Stimulated activated CD8-positive, alpha-beta memory T cell treated with anti-CD3 and anti-CD28 coated beads, Interleukin-7, amount 100 ng/mL, for 1 hour (primary cell): Measurements from ENCODE around the gene INPP5F.
"Not testable (repeated sequence)": the region's sequence is repeated elsewhere in the genome, so short reads cannot be mapped to it uniquely, and the experiment has no call there.

Experiments used
- DNase-seq, 2 donors: peaks; one replicate each; pipeline ENCODE4 v3.0.0-alpha.2; 2020; ENCODE audit warnings: low read depth in 2 of 2

The INPP5F gene

GRCh38 chr10:119776536-119776935 lies 50.7 kb downstream of the INPP5F start:
- DNase-seq: no peak

GRCh38 chr10:119777686-119778085 lies 51.8 kb downstream of the INPP5F start:
- no peak for DNase-seq

GRCh38 chr10:119778776-119779445 lies 53.1 kb downstream of the INPP5F start:
- DNase-seq: no peak

- DNase-seq: no peak
Measured at GRCh38 chr10:119780879-119781480, 55.1 kb downstream of the INPP5F start.

- no peak for DNase-seq
Measured at GRCh38 chr10:119781498-119781897, 55.6 kb downstream of the INPP5F start.

- DNase-seq: no peak
Measured at GRCh38 chr10:119782981-119783664, 57.3 kb downstream of the INPP5F start.

GRCh38 chr10:119783665-119784027 lies 57.8 kb downstream of the INPP5F start:
- DNase-seq: no peak

- no peak for DNase-seq
Measured at GRCh38 chr10:119784340-119785067, 58.7 kb downstream of the INPP5F start.

- no peak for DNase-seq
Measured at GRCh38 chr10:119786117-119786769, 60.4 kb downstream of the INPP5F start.

- DNase-seq: not testable (repeated sequence)
Measured at GRCh38 chr10:119795101-119795500, 69.3 kb downstream of the INPP5F start.

- DNase-seq: no peak
Measured at GRCh38 chr10:119796039-119796438, 70.2 kb downstream of the INPP5F start.

- no peak for DNase-seq
Measured at GRCh38 chr10:119801176-119801575, 75.3 kb downstream of the INPP5F start.

- no peak for DNase-seq
Measured at GRCh38 chr10:119801998-119802538, 76.2 kb downstream of the INPP5F start.

GRCh38 chr10:119803264-119803663 lies 77.4 kb downstream of the INPP5F start:
- DNase-seq: no peak

- no peak for DNase-seq
Measured at GRCh38 chr10:119805702-119806230, 79.9 kb downstream of the INPP5F start.

GRCh38 chr10:119806334-119807130 lies 80.7 kb downstream of the INPP5F start:
- DNase-seq: no peak

- DNase-seq: no peak
Measured at GRCh38 chr10:119807960-119808697, 82.3 kb downstream of the INPP5F start.

- DNase-seq: no peak
Measured at GRCh38 chr10:119811122-119811521, 85.3 kb downstream of the INPP5F start.

- DNase-seq: no peak
Measured at GRCh38 chr10:119812684-119813083, 86.8 kb downstream of the INPP5F start.

GRCh38 chr10:119815671-119816070 lies 89.8 kb downstream of the INPP5F start:
- DNase-seq: no peak
